Measurements from ENCODE around the gene CCDC177.

DNA sequence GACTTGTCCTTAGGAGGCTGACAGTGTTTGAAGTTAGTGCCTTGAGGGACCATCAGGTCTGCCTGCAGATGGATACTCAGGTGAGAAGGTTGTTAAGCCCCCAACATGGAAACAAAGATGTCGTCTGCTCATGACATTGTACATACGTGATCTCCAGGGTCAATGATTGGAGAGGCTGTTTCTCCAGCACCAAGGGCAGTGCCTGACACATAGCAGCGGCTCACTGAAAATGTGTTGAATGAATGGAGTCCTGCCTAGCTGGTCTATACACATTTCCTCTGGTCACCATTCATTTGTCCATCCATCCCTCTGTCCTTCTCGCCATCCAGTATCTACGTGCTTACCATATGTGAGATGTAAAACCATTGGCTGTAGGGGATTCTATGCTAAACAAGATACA, 7.1 kb downstream of the CCDC177 start:
- TF ChIP-seq, protein P1, sequence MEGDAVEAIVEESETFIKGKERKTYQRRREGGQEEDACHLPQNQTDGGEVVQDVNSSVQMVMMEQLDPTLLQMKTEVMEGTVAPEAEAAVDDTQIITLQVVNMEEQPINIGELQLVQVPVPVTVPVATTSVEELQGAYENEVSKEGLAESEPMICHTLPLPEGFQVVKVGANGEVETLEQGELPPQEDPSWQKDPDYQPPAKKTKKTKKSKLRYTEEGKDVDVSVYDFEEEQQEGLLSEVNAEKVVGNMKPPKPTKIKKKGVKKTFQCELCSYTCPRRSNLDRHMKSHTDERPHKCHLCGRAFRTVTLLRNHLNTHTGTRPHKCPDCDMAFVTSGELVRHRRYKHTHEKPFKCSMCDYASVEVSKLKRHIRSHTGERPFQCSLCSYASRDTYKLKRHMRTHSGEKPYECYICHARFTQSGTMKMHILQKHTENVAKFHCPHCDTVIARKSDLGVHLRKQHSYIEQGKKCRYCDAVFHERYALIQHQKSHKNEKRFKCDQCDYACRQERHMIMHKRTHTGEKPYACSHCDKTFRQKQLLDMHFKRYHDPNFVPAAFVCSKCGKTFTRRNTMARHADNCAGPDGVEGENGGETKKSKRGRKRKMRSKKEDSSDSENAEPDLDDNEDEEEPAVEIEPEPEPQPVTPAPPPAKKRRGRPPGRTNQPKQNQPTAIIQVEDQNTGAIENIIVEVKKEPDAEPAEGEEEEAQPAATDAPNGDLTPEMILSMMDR (conservative IDR thresholded peaks at IDR 0.05; ENCODE audit: low read depth, low read length), result no peak
- TF ChIP-seq EZH2 (IDR thresholded peaks at IDR 0.05; ENCODE audit: borderline replicate concordance, low read depth, low read length, poor library complexity, severe bottlenecking), result no peak
